G401.6 (cell line): Measurements from ENCODE around the gene CNTN2.

Experiments
- FAIRE-seq: peaks from 2 replicates; lab custom pipeline; 2012; peaks lifted over from hg19 to GRCh38; lab: Jason Lieb, UNC

Gene CNTN2

DNA sequence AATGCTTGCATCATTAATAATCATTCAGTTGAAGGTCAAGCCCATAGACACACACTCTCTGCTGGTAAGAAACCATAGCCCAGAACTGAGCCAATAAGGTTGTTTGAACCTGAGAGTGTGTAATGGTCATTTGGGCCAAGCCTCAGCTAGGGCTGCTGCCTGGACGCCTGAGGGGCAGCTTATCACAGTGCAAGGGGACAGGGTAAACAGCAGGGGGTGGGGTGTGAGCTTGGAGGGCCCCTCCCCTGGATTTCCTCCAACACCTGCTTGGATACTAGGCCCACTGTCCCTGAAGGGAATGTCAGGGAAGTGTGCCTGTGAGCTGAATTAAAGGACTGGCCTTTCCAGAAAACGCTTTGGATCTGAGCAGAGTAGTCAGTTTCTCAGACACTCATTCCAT, 24.6 kb upstream of the CNTN2 start:
- FAIRE-seq, result no peak

DNA sequence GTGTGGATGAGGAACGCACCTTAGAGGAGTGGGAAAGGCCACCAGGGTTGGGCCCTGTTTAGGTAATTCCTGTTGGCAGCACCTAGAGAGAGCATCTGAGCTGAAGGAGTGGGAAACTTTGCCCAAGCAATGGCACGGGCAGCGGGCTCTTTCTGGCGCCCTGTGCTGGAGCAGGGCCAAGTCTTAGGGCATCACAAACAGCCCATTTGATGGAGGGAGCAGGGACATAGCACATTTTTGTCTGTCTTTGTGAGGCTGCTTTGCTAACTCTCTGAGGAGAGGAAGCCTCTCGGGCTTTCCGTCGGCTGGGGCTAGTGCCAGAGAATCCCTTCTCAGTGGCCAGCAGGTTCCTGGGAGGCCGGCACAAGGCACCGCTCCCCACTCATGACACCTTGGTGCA, 22.5 kb upstream of the CNTN2 start:
- FAIRE-seq, result no peak

DNA sequence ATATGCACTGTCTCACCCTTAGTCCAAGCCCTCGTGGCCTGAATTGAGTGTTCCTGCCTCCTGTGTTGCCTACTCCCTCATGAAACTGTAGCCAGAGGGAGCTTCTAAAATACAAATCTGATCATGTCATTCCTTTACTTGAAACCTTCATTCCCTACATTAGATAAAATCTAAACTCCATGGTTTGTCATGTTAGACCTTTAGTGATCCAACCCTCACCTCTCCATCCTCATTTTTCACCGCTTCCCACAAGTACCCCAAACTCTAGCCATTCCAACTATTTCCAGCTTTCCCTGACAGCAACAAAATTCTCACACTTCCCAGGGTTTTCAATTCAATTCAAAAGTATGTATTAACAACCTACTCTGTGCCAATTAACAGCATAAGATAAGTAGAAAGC, 18.3 kb upstream of the CNTN2 start:
- no peak for FAIRE-seq

DNA sequence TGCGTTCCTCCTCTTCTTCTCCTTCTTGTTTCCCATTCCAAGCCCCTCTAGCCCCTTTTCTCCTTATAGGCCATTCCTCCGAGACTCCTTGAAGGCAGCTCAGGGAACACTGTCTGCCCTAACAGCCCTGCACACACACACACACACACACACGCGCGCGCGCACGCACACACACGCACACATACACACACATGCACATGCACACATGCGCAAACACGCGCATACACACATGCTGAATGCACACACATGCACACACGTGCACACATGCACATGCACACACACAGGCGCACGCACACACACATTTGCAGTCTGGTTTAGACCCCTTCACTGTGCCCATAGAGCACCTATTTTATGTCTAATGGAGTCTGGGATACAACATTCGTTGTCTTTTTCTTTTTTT, 17.8 kb upstream of the CNTN2 start:
- no peak for FAIRE-seq

DNA sequence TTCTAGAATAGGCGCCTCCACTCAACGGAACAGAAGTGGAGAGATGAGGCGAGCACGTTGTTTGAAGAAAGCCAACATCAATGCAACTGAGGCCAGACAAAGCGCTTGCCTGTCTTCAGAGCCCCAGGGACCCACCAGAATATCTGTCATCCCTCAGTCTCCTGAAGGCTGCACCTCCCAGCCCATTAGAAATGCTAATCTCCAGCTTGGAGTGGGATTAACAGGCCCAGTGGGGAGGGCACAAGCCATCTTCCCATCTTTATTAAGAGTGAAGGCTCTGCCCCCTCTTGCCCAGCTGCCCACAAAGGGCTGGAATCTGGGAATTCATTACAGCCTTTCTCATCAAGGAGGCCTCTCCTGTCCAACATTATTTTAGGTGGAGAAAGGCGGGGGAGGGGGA, 16.8 kb upstream of the CNTN2 start:
- FAIRE-seq, result no peak

DNA sequence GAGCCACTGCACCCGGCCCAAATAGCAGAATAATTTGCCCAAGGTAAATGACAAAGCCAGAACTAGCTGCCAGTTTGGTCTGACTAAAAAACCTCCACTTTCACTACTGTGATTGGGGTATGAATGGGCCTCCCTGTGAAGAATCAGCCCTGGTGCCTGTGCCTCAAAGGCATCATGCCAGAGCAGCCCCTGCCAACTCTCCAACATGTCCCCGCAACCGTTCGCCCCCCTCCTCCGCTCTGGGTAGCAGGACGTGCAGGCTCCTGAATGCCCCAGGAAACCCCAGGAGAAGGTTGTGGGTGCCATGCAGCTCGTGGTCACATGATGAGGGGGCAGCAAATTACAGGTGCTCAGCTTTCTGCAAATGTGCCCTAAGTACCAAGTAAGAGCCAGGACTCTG, 14.6 kb upstream of the CNTN2 start:
- no peak for FAIRE-seq

DNA sequence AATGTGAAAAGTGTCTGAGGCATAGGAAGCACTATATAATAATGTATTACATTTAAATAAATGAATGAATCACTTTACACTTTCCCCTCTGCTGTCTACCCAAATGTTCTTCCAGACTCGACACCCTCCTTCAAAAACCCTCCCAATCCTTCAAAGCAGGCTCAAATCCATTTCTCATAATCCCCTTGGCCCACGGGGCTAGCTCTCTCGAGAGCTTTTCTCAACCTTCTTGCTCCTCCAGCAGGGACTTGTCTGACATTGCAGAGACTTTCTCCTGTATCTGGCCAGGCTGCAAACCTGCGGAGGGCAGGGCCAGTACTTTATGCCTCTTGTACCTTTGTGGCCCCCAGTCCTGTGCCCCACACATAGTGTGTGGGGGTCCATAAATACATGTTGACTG, 14.1 kb upstream of the CNTN2 start:
- FAIRE-seq, result no peak

DNA sequence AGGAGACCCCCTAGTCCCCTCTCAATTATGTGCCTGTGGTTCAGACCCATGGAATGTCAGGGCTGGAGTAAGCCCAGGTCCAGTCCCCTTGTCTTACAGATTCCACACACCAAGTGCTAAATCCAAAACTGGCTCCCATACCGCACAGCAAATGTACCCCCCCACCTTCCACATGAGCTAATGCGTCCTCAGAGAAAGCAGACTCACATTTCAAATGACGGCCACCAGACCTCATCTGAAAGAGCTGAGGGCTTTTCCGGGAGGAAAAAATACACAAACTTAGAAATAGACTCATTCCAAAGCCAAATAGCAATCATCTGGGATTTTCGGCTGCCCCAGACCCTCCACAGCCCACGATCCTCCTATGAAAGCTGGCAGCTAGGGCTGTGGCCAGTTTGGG, 12.8 kb upstream of the CNTN2 start:
- FAIRE-seq, result no peak

DNA sequence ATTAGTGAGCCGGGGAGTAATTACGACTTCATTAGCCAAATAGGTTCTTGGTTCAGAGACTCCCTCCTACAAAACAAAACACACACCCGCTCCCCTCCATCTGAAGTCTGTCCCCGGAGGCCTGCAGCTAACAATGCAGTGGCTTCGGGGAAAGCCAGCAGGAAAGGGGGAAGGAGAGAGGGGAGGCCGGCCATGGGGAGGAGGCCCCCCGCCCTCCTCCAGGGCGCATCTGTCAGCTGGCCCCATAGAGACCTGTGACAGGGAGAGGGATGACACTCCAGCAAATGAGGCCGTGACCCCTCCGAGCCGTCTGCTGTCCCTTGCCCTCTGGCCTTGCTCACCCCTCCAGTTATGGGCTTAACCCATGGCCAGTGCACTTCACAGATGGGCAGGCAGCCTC, 12.1 kb upstream of the CNTN2 start:
- FAIRE-seq, result no peak

DNA sequence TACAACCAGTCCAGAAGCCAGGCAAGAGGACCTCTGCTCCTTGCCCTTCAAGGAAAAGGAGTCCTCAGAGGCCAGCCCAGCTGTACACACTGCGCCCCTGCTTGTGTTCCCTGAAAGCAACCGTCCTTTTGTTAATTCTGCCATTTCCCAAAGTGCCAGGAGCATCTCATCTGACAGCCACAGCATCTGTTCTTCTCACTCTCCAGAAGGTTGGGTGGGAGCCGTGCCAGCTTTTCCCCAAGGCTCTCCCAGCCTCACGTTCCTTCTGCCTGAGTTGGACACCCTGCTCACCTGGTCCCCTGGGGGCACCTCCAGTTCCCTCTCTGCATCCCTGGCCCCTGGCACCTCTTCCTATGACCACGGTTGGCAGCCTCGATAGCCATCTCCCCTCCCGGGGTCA, 10.5 kb upstream of the CNTN2 start:
- no peak for FAIRE-seq

DNA sequence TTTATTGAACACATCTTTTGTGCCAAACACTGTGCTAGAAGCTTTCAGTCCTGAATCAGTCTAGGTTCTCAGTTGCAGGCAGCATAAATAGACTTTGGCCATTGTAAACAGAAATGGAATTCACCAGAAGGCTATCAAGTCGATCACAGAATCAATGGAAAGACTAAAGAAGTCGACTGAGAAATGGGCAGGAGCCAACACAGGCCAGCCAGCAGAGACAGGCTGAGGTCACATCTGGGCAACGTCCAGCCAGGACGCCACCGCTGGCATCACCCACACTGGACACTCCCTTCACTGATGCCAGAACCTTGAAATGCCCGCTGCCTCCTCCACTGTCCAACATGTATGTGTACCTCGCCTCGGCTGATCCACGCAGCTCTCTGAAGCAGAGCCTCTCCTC, 5.5 kb upstream of the CNTN2 start:
- no peak for FAIRE-seq

DNA sequence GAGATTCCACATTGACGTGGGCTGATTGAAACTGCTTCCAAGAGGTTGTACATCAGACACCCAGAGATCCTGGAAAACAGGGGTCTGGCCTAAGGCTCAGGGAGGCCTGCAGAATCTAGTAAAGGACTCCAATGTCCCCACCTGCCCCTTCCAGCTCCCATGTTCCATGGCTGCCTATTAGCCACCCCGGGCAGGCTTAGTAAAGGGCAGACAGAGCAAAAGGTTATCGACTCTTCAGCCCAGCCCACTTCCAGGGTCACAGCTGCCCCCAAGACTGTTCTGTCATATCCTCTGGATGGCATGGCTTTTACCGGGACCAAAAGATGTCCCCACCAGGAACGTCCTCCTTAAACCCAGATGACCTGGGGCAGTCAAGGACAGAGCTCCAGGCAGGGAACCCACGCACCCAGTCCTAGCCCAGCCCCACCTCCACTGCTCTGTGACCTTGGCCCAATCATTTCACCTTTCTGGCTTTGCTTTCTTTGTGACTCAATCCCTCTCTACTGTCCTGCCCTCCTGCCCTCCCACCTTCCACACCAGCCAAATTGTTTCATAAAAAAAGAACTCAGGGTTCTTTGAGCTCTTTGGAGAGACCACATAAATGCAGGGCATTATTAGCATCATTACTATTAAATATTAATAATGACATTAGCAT, 4.8 kb upstream of the CNTN2 start:
- no peak for FAIRE-seq

DNA sequence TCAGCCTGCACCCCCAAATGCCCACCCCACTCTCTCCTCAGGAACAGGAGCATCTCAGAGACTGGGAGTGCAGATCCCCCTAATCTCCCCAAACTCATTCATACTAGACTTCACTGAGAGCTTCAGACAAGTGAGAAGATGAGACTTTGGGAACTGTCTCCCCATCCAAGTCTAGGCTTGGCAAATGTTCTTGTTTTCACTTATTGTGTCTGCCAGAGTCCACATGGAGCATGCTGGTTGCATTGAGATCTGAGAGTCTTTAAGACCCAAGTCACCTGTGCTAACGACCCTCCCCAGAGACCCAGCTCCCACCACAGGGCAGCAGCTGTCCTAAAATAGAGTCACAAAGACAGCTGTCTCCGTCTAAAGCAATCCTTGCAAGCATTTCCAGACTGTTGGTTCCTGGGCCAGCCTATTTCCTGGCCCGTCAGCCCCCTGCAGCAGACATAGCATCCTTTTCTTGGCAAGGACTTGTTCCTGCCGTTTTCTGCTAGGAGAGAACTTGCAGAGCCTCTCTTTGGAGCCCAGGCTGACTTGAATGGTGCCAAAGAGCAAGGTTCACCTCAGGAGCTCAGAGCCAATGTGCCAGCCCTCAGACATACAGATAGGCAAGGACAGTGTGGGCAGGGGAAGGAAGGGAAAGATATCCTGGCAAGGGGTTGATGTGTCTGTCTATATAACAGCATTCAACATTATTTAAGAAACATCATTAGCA, 1.9 kb upstream of the CNTN2 start:
- FAIRE-seq, result no peak

DNA sequence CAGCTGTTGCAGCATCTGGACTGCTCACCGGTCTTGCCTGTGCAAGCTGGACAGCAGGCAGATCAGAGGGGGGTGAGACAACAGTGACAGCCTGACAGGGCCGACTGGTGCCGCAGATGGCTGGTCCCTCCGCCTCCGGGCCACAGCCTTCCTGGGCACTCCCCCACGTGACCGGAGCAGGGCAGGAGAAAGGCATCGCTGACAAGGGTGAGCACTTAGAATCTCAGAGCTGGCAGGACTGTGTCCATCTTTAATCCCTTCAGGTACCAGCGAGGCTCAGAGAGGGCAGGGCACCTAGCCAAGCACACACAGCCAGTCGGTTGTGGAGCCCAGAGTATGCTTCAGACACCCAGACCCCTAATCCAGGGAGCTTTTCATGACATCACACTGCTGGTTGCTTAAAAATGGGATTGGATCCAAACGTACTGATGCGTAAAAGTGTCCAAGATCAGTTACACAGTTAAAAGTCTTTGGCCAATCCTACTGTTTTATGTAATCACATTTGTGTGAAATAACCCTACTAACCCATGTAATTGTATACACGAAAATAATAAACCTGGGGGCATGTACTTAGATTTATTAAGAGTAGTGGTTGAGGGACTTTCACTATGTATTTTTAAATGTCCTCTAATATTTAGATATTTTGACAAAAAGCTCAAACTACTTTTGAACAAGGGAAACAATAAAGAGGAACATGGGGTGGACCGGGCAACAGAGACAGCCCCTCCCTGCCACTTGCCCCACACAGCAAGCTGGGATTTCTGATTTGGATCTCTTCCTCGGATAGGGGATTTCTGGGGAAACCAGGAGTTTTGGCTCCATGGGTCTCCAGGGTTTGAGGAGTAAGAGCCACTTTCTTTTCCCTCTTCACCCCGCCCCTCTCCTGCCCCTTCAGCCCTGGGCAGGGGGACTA, 758 bp upstream of the CNTN2 start:
- FAIRE-seq, result no peak

DNA sequence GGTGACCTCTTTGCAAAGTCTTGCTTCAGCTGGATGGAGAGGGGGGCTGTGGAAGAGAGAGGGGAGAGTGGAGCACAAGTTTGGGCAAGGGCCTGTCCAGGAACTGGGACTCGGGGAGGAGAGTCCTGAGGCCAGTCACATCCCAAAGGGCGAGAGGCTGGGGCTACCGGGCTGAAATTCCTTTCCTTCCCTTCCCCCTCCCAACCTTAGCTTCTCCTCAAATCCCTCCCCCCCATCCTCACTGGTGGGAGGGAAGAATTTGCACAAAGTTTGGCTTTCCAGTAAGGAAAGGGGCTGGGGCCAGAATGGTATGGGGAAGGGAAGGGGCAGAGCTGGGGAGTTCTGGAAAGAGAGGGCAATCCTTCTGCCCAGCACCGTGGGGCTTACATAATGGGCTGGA, 854 bp downstream of the CNTN2 start:
- FAIRE-seq, result no peak

DNA sequence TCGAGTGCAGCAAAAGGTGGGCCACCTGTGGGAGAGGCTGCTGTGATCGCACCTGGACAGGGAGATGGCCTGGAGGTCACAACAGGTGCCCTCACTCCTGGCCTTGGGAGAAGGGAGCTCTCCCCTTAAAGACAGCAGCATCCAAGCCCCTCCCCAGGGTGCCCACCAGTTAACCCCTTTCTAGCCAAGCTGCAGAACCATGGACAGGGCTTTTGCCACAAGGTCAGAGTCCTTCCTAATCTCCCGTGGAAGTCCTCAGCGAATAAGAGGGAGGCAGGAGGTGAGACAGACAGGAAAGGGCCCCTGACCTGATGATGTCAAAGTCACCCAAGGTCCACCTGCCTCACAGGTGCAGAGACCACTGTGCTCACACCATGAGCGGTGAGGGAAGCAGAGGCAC, 1.7 kb downstream of the CNTN2 start:
- no peak for FAIRE-seq

DNA sequence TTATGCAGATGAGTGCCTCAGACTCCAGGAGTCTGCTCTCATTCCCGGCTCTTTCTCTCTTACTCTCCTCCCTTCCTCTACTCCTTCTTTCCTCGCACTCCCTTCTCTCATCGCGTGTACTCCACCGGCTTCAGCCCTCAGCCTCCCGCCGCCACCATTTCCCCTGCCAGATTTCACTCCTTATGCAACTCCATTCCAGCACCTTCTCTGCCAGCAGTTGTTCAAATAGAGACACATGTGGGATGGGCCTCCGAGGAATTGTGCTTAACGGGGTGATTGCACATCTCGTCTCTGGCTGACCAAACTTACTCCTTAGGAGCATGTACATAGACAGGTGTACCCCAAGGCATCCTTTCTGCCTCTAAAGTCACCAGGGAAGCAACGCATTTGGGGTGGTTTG, 2.1 kb downstream of the CNTN2 start:
- no peak for FAIRE-seq

DNA sequence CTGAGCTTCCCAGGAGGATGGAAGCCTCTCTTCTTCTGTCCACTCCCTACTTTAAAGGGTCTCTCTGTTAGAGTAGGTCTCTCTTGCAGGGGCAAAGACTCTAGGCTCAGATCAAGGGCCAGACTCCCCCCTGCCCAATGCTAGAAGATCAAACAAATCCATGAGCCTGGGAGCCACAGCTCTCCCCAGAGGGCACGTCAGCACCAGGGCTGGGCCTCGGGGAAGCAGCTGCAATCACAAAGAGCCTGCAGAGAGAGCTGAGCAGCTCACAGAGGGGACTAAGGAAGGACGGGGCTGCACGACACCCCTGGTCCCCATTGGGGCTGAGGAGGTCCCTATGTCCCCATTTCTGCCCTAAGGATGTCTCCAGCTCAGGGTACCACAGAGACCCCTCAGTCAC, 3.9 kb downstream of the CNTN2 start:
- FAIRE-seq, result no peak

DNA sequence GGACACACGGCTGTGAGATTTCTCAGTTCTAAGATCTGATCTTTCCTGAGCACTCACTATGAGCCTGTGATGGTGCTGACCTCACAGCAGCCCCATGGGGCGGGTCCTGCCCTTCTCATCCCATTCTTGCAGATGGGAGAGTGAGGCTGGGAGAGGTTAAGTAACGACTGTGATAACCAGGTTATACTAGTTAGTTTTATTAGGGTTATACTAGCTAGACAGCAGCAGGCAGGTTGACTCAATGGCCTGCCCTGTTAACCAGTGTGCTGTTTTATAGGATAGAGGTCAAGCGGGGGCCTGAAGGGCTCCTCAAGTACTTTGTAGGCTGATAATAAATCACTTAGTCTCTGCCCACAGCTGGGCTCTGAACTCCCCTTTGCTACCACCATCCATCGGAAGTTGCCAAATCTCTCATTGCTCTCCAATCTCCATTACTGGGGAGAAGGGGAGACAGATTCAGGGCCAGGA, 4.8 kb downstream of the CNTN2 start:
- no peak for FAIRE-seq

DNA sequence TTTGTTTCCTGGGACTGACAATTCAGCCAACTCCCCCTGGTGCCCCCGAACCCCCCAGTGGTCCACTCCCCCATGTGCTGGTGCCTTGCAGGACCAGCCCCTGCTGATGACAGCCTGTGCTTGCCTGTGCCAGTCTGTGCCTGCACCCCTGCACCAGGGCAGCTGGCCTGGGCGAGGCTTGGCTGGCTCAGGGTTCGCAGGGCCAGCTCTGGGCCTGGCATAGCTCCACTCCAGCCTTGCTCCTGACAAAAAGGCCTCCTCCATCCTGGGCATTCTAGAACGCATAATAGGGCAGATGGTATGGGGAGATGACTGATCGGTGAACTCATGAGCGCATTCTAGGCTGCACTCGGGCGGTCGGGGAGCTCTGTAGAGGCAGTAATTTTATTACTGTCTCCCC, 5.4 kb downstream of the CNTN2 start:
- no peak for FAIRE-seq

DNA sequence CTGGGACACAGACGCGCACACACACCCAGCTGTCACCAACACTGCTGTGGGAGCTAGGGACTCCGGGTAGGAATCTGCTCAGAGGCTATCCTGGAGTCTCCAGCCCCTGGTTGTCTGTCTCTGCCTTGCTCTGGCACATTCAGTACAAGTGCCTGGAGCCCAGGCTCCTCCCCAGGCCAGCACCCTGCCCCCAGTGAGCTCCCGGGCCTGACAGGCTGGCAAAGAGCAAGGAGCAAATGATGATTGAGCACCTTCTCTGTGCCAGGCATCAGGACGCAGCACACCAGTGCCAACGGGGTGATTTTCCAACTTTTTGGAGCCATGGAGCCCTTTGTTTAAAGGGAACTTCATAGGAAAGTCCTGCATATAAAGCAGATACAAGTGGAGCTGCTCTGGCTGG, 6.5 kb downstream of the CNTN2 start:
- no peak for FAIRE-seq

DNA sequence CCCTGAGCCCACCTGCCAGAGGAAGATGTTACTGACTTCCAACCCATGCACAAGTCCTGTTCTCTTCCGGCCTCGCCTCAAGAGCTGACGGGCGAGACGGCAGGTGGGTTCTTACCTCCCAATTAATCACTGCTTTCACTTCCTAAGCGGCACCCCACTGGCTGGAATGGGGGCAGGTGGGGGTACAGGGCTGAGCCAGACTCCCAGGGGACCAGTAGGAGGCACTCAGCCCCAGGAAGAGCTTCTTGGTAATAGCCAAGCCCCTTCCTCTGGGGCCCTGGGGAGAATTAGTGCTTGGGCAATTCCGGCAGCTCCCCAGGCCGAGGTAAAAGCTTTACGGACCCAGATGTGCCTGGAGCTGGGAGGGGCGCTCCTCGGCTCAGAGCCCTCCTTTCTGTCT, 9.7 kb downstream of the CNTN2 start:
- no peak for FAIRE-seq

DNA sequence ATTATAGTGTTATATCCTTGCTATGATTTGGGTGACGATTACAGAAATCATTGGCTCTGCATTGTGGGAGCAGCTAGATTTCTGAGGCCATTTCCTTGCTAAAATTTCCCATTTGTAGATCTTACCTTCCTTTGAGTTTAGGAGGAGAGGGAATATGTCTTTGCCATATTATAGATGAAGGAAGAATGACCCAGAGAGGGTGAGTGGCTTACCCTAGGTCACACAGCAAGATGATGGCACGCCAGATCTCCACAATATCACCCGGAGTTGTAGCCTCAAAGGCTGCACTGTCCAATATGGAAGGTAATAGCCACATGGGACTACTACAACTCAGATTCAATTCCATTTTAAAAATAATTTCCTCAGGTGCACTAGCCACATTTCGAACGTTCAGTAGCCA, 10.3 kb downstream of the CNTN2 start:
- FAIRE-seq, result no peak
